CD4-positive, alpha-beta T cell (primary cell): ENCODE results near the gene STK32C. TPM values are rescaled to one million over a fixed set of nuclear protein-coding genes. Genes with fewer than 3 reads are reported as not detected.

ENCODE experiments used
- ATAC-seq: fragments of 200-7000 bp; cut with Tn5 transposase; one replicate; pipeline ENCODE4 v1.10.0; 2022; ENCODE audit warnings: mild to moderate bottlenecking; ENCODE audit not compliant: poor library complexity
- CTCF ChIA-PET: fragments of 350-600 bp; sonication (Branson Sonifier 250); formaldehyde crosslinking; loops from one replicate; lab custom pipeline; 2021; ENCODE audit warnings: antibody characterized with exemption, inconsistent platforms; lab: Charles Lee
- POLR2A ChIA-PET: fragments of 350-600 bp; sonication (Branson Sonifier 250); formaldehyde crosslinking; loops from one replicate; lab custom pipeline; 2021; ENCODE audit warnings: antibody characterized with exemption, inconsistent platforms; lab: Charles Lee
- DNase-seq, 14 experiments: peaks; one replicate each; pipeline ENCODE4 v3.0.0-alpha.2; 2013 to 2020; ENCODE audit warnings: mixed read lengths in 2 of 14
- H3K27ac ChIP-seq, 2 donors: one replicate each; pipeline versions ENCODE4 v1.5.1 to v1.7.0; 2013; ENCODE audit warnings: low read length in 2 of 2, low read depth in 1 of 2, mild to moderate bottlenecking in 1 of 2
- H3K27me3 ChIP-seq, 2 experiments: 1 replicate in 1 of 2; 2 replicates in 1 of 2; pipeline versions ENCODE4 v1.6.1 to v1.7.0; 2013; ENCODE audit warnings: low read length in 2 of 2, control low read depth in 1 of 2, mild to moderate bottlenecking in 1 of 2, moderate library complexity in 1 of 2; ENCODE audit not compliant: insufficient read depth in 2 of 2, control insufficient read depth in 1 of 2
- H3K36me3 ChIP-seq: one replicate; pipeline ENCODE4 v1.6.1; 2013; ENCODE audit warnings: low read length, control low read depth; ENCODE audit not compliant: insufficient read depth
- H3K4me1 ChIP-seq: one replicate; pipeline ENCODE4 v1.6.1; 2013; ENCODE audit warnings: low read length, control low read depth; ENCODE audit not compliant: insufficient read depth
- H3K4me3 ChIP-seq: one replicate; pipeline ENCODE4 v1.5.1; 2013; ENCODE audit warnings: mild to moderate bottlenecking, low read length, moderate library complexity
- H3K9me3 ChIP-seq, 2 experiments: 1 replicate in 1 of 2; 2 replicates in 1 of 2; pipeline versions ENCODE4 v1.6.1 to v1.7.0; 2013; ENCODE audit warnings: low read length in 2 of 2, mild to moderate bottlenecking in 2 of 2, control low read depth in 1 of 2, moderate library complexity in 1 of 2; ENCODE audit not compliant: control insufficient read depth in 1 of 2, insufficient read depth in 1 of 2
- H3K27ac Mint-ChIP-seq: one replicate; pipeline ENCODE4 v1.8.0; 2020; ENCODE audit warnings: mixed read lengths
- H3K27me3 Mint-ChIP-seq: one replicate; pipeline ENCODE4 v1.8.0; 2021; ENCODE audit warnings: mixed read lengths
- H3K36me3 Mint-ChIP-seq: one replicate; pipeline ENCODE4 v1.8.0; 2021; ENCODE audit warnings: low read depth, mixed read lengths
- H3K4me1 Mint-ChIP-seq: one replicate; pipeline ENCODE4 v1.8.0; 2021; ENCODE audit warnings: low read depth, mixed read lengths
- H3K4me3 Mint-ChIP-seq: one replicate; pipeline ENCODE4 v1.8.0; 2020; ENCODE audit warnings: mild to moderate bottlenecking, mixed read lengths
- H3K9me3 Mint-ChIP-seq: one replicate; pipeline ENCODE4 v1.8.0; 2020; ENCODE audit warnings: mixed read lengths
- CTCF ChIP-seq: fragments of 200-600 bp; IDR thresholded peaks from one replicate; pipeline ENCODE4 v1.8.0; 2022; ENCODE audit warnings: antibody characterized with exemption, mild to moderate bottlenecking
- intact Hi-C, 2 experiments: fragments of 100-400 bp; cut with DNase I in 1 of 2; cut with micrococcal nuclease in 1 of 2; formaldehyde crosslinking; loops; one replicate each; pipeline versions ENCODE4 v1.15.1 to v1.9.0; 2023 to 2025; cut with DNase I, micrococcal nuclease
- total RNA-seq, 174 experiments: library from RNA in 2 of 174; stranded (reverse) in 2 of 174; gene quantifications; one replicate each; pipeline ENCODE4 v1.2.3 and lab custom pipeline; 2021 to 2026

STK32C gene
- total RNA-seq, 2 experiments from 2014 or later: 4.9 to 5.2 TPM

- H3K27me3 Mint-ChIP-seq: no peaks in the 10 kb centered on the region
- H3K36me3 Mint-ChIP-seq: no peaks in the 10 kb centered on the region
- Histone ChIP-seq H3K36me3 (no peaks in the 10 kb centered on the region), H3K27me3 (no peaks in the 10 kb centered on the region), H3K9me3 (no peaks in the 10 kb centered on the region), H3K4me3 (no peak overlapping the region), H3K27ac (no peak overlapping the region), H3K4me1 (peaks cover 6% of the 10 kb centered on the region)
- H3K9me3 Mint-ChIP-seq: no peaks in the 10 kb centered on the region
- TF ChIP-seq CTCF: no peak
- peaks cover 4% of the 10 kb centered on the region for H3K4me1 Mint-ChIP-seq
- no peak for ATAC-seq
- POLR2A ChIA-PET: no interaction called here
- H3K4me3 Mint-ChIP-seq: no peak overlapping the region
- no peak overlapping the region for H3K27ac Mint-ChIP-seq
- no peak for DNase-seq
- intact Hi-C loops: no loop called here
- CTCF ChIA-PET: no interaction called here
These were observed 13.0 kb downstream of the STK32C start for GRCh38 chr10:132294561-132295318.

- H3K27me3 Mint-ChIP-seq: no peaks in the 10 kb centered on the region
- H3K36me3 Mint-ChIP-seq: no peaks in the 10 kb centered on the region
- ChIA-PET POLR2A (no interaction called here), CTCF (no interaction called here)
- H3K4me1 Mint-ChIP-seq: peaks cover 4% of the 10 kb centered on the region
- H3K9me3 Mint-ChIP-seq: no peaks in the 10 kb centered on the region
- Histone ChIP-seq H3K4me1 (peaks cover 6% of the 10 kb centered on the region), H3K9me3 (no peaks in the 10 kb centered on the region), H3K36me3 (no peaks in the 10 kb centered on the region), H3K27me3 (no peaks in the 10 kb centered on the region), H3K27ac (no peak overlapping the region), H3K4me3 (no peak overlapping the region)
- intact Hi-C loops: no loop called here
- DNase-seq: no peak
- no peak overlapping the region for H3K4me3 Mint-ChIP-seq
- no peak for TF ChIP-seq CTCF
- no peak overlapping the region for H3K27ac Mint-ChIP-seq
- no peak for ATAC-seq
These were observed 13.8 kb downstream of the STK32C start for GRCh38 chr10:132293813-132294520.

- no peaks in the 10 kb centered on the region for H3K36me3 ChIP-seq
- no peak for ATAC-seq
- no peaks in the 10 kb centered on the region for H3K27me3 Mint-ChIP-seq
- H3K27ac ChIP-seq: no peak overlapping the region
- H3K4me3 Mint-ChIP-seq: no peak overlapping the region
- no peak overlapping the region for H3K4me3 ChIP-seq
- H3K27ac Mint-ChIP-seq: no peak overlapping the region
- peaks cover 6% of the 10 kb centered on the region for H3K4me1 ChIP-seq
- H3K9me3 Mint-ChIP-seq: no peaks in the 10 kb centered on the region
- peaks cover 4% of the 10 kb centered on the region for H3K4me1 Mint-ChIP-seq
- H3K36me3 Mint-ChIP-seq: no peaks in the 10 kb centered on the region
- no peak for TF ChIP-seq CTCF
- no peak for DNase-seq
- ChIA-PET POLR2A (no interaction called here), CTCF (no interaction called here)
- intact Hi-C loops: no loop called here
- H3K27me3 ChIP-seq: no peaks in the 10 kb centered on the region
- no peaks in the 10 kb centered on the region for H3K9me3 ChIP-seq
These were observed 14.4 kb downstream of the STK32C start for GRCh38 chr10:132293201-132293812.
